Pancreas (tissue), 10 donors: ENCODE data around the gene KRTAP10-4. TPM values are rescaled to one million over a fixed set of nuclear protein-coding genes. Genes with fewer than 3 reads are reported as not detected.

Experiments used
- ATAC-seq, 4 donors: fragments of 200-7000 bp; cut with Tn5 transposase; one replicate each; pipeline versions ENCODE4 v1.8.0 to v1.9.1; 2020; ENCODE audit warnings: mild to moderate bottlenecking in 4 of 4, moderate library complexity in 4 of 4
- DNase-seq, 6 donors: peaks; one replicate each; pipeline ENCODE4 v3.0.0-alpha.2; 2020
- FAIRE-seq: peaks from 2 replicates; lab custom pipeline; 2012; peaks lifted over from hg19 to GRCh38; lab: Jason Lieb, UNC
- H3K27ac ChIP-seq, 4 donors: fragments of 200-600 bp; sonication (generic); 1 replicate in 3 of 4; 2 replicates in 1 of 4; pipeline versions ENCODE4 v1.5.0 to v1.8.0; 2020
- H3K27me3 ChIP-seq, 4 donors: fragments of 200-600 bp; one replicate each; pipeline ENCODE4 v1.8.0; 2021
- H3K36me3 ChIP-seq, 3 donors: fragments of 200-600 bp; sonication (generic) in 1 of 3; one replicate each; pipeline versions ENCODE4 v1.5.0 to v1.8.0; 2020 to 2021
- H3K4me1 ChIP-seq, 3 donors: fragments of 200-600 bp; one replicate each; pipeline ENCODE4 v1.8.0; 2021
- H3K4me3 ChIP-seq, 4 donors: fragments of 200-600 bp; sonication (generic) in 2 of 4; one replicate each; pipeline versions ENCODE4 v1.5.0 to v1.8.0; 2020 to 2021
- H3K9me3 ChIP-seq, 4 donors: fragments of 200-600 bp; one replicate each; pipeline ENCODE4 v1.8.0; 2021
- CTCF ChIP-seq, 4 donors: fragments of 200-600 bp; sonication (generic) in 3 of 4; IDR thresholded peaks; one replicate each; pipeline versions ENCODE4 v1.5.0 to v1.8.0; 2021; ENCODE audit warnings: antibody characterized with exemption in 4 of 4
- WGBS, 2 donors: extraction: QIAGEN DNeasy Blood & Tissue Kit; methylation state at CpG; one replicate each; pipeline ENCODE4 v1.1.7; 2013; 5-methylcytosine and 5-hydroxymethylcytosine counted together
- intact Hi-C, 3 donors: fragments of 100-400 bp; cut with DNase I; formaldehyde crosslinking; loops; one replicate each; pipeline versions ENCODE4 v1.11.1 to v1.14.2; 2022
- polyA plus RNA-seq, 2 donors: library from polyadenylated mRNA; stranded (reverse); fragments of 200-250 nt; gene quantifications; one replicate each; pipeline ENCODE4 v1.2.3, GENCODE V29; 2013
- total RNA-seq, 6 donors: library from RNA; stranded (reverse); fragmentation: NEBNext Ultra II Directional in 4 of 6; extraction: Animal tissue kit (Norgen Biotek cat#: 25700) in 4 of 6; gene quantifications; one replicate each; pipeline versions ENCODE4 v1.2.1 to v1.2.4, GENCODE V29; 2021 to 2023
- donor health status: healthy with polysubstance abuse.
- donor health status: DM: no; HTN: no; CAD: no; lungs with moderate emphysema.
- donor health status: DM: no; HTN: no; CAD: no.
- donor health status: control.
- donor health status: control.
- donor health status: Bipolar disorder and iron deficiency.
- donor health status: DM: yes; HTN: yes; CAD: no.
- donor health status: DM: no; HTN: no; CAD: no.
- donor health status: DM: no; HTN: no; CAD: no.
- donor health status: DM: yes; HTN: yes; CAD: no.

Gene KRTAP10-4
- total and polyA plus RNA-seq, 8 donors: not detected

- Histone ChIP-seq H3K4me1 (no peaks in the 10 kb centered on the region), H3K4me3 (no peak overlapping the region), H3K27me3 (no peaks in the 10 kb centered on the region), H3K9me3 (no peaks in the 10 kb centered on the region), H3K36me3 (no peaks in the 10 kb centered on the region), H3K27ac (no peak overlapping the region)
- ATAC-seq (no peak), DNase-seq (no peak), FAIRE-seq (no peak)
- intact Hi-C loops: no loop called here
- no peak for TF ChIP-seq CTCF (IDR thresholded peaks at IDR 0.05)
- 79 to 86% methylated on average over 28 to 33 of the region's 33 CpGs for WGBS, 2 donors
Measured at GRCh38 chr21:44537930-44538911, 35.3 kb upstream of the KRTAP10-4 start.

GRCh38 chr21:44539046-44539445, 34.5 kb upstream of the KRTAP10-4 start:
- intact Hi-C loops: no loop called here
- Histone ChIP-seq H3K4me1 (no peaks in the 10 kb centered on the region), H3K27ac (no peak overlapping the region), H3K4me3 (no peak overlapping the region), H3K27me3 (no peaks in the 10 kb centered on the region), H3K9me3 (no peaks in the 10 kb centered on the region), H3K36me3 (no peaks in the 10 kb centered on the region)
- no peak for ATAC-seq
- DNase-seq: no peak
- FAIRE-seq: no peak
- WGBS, 2 donors: 57 to 58% methylated on average over 14 of the region's 14 CpGs
- TF ChIP-seq CTCF (IDR thresholded peaks at IDR 0.05): no peak

- Histone ChIP-seq H3K36me3 (no peaks in the 10 kb centered on the region), H3K27me3 (no peaks in the 10 kb centered on the region), H3K4me1 (no peaks in the 10 kb centered on the region), H3K27ac (no peak within 1 kb of the TSS), H3K9me3 (no peaks in the 10 kb centered on the region), H3K4me3 (no peak within 1 kb of the TSS)
- no peak for TF ChIP-seq CTCF (IDR thresholded peaks at IDR 0.05)
- FAIRE-seq (no peak), ATAC-seq (no peak), DNase-seq (no peak)
- intact Hi-C loops: no loop called here
- WGBS, 2 donors: 57 to 62% methylated on average over 21 of the region's 21 CpGs
Measured at GRCh38 chr21:44539991-44540666, 33.4 kb upstream of the KRTAP10-4 start, which contains the start of gene KRTAP10-1. Gene KRTAP10-1, minus strand, starts transcription at chr21:44540195. Its CDS starts 45 bp downstream, at chr21:44540150.

GRCh38 chr21:44540741-44541288, 32.7 kb upstream of the KRTAP10-4 start:
- no peak overlapping the region for H3K4me3 ChIP-seq
- no peaks in the 10 kb centered on the region for H3K4me1 ChIP-seq
- no peak for ATAC-seq
- intact Hi-C loops: no loop called here
- 65 to 74% methylated on average over 11 of the region's 11 CpGs for WGBS, 2 donors
- no peak overlapping the region for H3K27ac ChIP-seq
- H3K9me3 ChIP-seq: no peaks in the 10 kb centered on the region
- no peak for DNase-seq
- no peak for TF ChIP-seq CTCF (IDR thresholded peaks at IDR 0.05)
- no peaks in the 10 kb centered on the region for H3K27me3 ChIP-seq
- FAIRE-seq: no peak
- no peaks in the 10 kb centered on the region for H3K36me3 ChIP-seq
